Measurements from ENCODE around the gene ATP6V0B. TPM values are rescaled to one million over a fixed set of nuclear protein-coding genes. Genes with fewer than 3 reads are reported as not detected.

ATP6V0B gene
- total RNA-seq, 4 donors from 2014 or later: 135 to 180 (median 169) TPM

DNA sequence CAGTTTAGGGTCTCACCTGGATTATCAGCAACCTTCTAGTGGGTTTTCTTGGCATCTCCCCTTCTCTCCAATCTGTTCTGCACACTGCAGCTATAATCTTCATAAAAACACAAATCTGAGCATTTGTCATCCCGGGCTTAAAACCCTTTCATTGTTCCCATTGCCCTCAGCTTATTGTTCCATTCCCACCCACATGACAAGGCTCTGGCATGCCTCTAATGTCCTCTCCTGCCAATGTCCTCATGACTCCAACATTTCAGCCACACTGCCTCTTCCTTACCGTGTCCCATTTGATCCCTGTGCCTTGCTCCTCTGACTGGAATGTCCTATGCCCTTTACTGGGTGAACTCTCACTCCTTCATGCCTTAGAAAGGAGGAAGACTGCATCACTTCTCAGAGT, 12.4 kb upstream of the ATP6V0B start:
- no peak for DNase-seq (ENCODE audit: low spot score in 2 of 2)
- no peak overlapping the region for H3K4me3 ChIP-seq (ENCODE audit: low read depth, poor library complexity, severe bottlenecking)
- TF ChIP-seq, protein P1, sequence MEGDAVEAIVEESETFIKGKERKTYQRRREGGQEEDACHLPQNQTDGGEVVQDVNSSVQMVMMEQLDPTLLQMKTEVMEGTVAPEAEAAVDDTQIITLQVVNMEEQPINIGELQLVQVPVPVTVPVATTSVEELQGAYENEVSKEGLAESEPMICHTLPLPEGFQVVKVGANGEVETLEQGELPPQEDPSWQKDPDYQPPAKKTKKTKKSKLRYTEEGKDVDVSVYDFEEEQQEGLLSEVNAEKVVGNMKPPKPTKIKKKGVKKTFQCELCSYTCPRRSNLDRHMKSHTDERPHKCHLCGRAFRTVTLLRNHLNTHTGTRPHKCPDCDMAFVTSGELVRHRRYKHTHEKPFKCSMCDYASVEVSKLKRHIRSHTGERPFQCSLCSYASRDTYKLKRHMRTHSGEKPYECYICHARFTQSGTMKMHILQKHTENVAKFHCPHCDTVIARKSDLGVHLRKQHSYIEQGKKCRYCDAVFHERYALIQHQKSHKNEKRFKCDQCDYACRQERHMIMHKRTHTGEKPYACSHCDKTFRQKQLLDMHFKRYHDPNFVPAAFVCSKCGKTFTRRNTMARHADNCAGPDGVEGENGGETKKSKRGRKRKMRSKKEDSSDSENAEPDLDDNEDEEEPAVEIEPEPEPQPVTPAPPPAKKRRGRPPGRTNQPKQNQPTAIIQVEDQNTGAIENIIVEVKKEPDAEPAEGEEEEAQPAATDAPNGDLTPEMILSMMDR (IDR thresholded peaks at IDR 0.05): no peak
- TF ChIP-seq POLR2A (IDR thresholded peaks at IDR 0.05): no peak
- WGBS, 2 donors: 83 to 87% methylated on average over 2 of the region's 2 CpGs
- intact Hi-C loops (cut with DNase I; ENCODE audit: low total_unique reads): no loop called here

DNA sequence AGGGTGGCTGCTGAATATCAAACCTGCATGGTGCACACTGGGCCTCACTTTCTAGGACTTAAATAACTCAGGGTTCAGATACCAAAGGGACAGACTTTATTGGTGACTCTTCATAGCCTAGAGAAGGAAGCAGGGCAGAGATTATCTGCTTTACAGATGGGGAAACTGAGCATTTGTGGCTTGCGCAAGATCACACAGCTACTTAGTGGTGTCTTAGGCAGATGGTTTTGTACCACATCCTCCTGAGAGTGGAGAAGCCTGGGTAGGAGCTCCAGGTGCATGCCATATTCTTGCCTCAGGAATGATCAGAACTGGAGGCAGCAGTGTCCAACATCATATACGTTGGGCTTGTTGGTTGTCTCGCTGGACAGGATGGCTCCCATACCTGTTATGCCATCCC, 11.8 kb upstream of the ATP6V0B start:
- intact Hi-C loops (cut with DNase I; ENCODE audit: low total_unique reads): no loop called here
- no peak for TF ChIP-seq POLR2A (IDR thresholded peaks at IDR 0.05)
- TF ChIP-seq, protein P1 (IDR thresholded peaks at IDR 0.05): no peak
- 88 to 93% methylated on average over 3 of the region's 3 CpGs for WGBS, 2 donors
- DNase-seq (ENCODE audit: low spot score in 2 of 2): no peak
- H3K4me3 ChIP-seq (ENCODE audit: low read depth, poor library complexity, severe bottlenecking): no peak overlapping the region

DNA sequence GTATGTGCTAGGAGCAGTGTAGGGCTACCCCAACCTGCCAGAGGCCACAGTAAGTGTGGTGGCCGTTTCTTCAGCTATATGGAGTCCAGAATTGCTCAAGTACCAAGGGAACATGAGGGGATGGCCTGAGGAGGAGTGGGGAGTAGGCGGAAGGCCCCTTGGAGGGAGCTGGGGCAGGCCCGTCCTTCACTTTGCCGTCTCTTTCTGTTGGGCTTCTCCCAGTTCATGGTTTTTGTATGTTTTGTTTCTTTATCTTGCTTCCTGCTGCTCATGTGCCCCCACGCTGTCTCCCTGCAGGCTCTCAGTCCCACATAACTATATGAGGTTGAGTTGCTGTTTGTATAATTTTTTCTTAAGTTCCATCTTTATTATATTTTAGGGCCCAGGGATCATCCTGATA, 10.9 kb upstream of the ATP6V0B start:
- intact Hi-C loops (cut with DNase I; ENCODE audit: low total_unique reads): no loop called here
- DNase-seq (ENCODE audit: low spot score in 2 of 2): no peak

DNA sequence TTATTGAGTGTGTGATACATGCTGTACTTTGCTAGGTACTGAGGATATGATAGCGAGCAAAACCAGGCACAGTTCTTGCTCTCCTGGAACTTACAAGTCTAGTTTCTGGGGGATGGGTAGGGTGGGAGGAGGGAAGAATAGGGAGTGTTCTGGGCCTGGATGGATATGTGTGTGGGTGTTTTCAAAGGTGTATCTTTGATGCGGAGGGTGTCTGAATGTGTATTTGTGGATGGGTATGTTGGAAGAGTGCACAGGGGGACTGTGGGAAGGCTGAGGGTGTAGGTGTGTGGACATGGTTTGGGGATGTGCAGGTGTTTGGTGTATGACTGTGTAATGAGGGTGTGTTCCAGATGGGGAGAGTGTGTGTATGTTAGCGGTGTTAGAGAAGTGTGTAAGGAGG, 9.4 kb upstream of the ATP6V0B start:
- 93 to 94% methylated on average over 2 to 3 of the region's 3 CpGs for WGBS, 2 donors
- TF ChIP-seq, protein P1 (IDR thresholded peaks at IDR 0.05): no peak
- no peak for TF ChIP-seq POLR2A (IDR thresholded peaks at IDR 0.05)
- intact Hi-C loops (cut with DNase I; ENCODE audit: low total_unique reads): no loop called here
- DNase-seq (ENCODE audit: low spot score in 2 of 2): no peak
- H3K4me3 ChIP-seq (ENCODE audit: low read depth, poor library complexity, severe bottlenecking): no peak overlapping the region

More for the DNA sequence above, 10.9 kb upstream of the ATP6V0B start:
- WGBS, 2 donors: 89 to 91% methylated on average over 5 of the region's 5 CpGs
- no peak overlapping the region for H3K4me3 ChIP-seq (ENCODE audit: low read depth, poor library complexity, severe bottlenecking)
- TF ChIP-seq, protein P1 (IDR thresholded peaks at IDR 0.05): no peak
- no peak for TF ChIP-seq POLR2A (IDR thresholded peaks at IDR 0.05)

DNA sequence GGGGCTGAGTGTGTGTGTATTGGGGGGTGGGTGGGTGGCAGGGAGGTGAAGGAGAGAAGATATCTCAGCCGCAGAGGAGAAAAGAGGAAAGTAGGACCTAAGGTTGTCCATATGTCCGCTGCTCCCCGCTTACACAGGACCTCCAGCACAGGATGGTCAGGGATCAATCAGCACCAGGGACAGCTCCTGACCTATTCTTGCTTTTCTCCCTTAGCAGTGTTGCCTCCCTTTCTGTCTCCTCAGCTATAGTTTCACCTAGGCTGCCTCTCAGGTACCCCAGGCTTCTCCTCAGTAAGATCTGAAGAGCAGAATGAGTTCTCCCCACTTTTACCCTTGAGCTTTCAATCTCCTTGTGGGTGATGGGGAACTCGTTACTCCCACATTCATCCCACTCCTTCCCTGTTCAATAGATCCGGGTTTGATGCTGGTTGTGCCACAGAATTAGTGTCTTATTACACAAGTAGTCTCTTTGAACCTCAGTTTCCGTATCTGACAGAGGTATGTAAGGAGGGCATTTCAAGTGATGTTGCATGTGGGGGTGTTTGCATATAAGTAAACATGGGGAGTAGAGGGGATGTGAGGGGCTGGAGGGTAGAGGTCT, 6.3 kb upstream of the ATP6V0B start:
- H3K4me3 ChIP-seq (ENCODE audit: low read depth, poor library complexity, severe bottlenecking): no peak overlapping the region
- no peak for DNase-seq (ENCODE audit: low spot score in 2 of 2)
- TF ChIP-seq, protein P1 (IDR thresholded peaks at IDR 0.05): no peak
- TF ChIP-seq POLR2A (IDR thresholded peaks at IDR 0.05): no peak
- intact Hi-C loops (cut with DNase I; ENCODE audit: low total_unique reads): no loop called here
- WGBS, 2 donors: 86 to 89% methylated on average over 6 of the region's 6 CpGs

DNA sequence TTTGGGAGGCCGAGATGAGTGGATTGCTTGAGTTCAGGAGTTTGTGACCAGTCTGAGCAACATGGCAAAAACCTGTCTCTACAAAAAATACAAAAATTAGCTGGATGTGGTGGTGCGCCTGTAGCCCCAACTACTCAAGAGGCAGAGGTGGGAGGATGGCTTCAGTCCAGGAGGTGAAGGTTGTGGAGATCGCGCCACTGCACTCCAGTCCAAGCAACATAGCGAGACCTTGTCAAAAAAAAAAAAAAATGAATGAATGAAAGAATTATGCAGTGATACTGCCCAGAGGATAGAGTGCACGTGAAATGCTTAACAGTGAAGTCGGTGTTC, 5.4 kb upstream of the ATP6V0B start:
- no peak overlapping the region for H3K4me3 ChIP-seq (ENCODE audit: low read depth, poor library complexity, severe bottlenecking)
- 64 to 65% methylated on average over 7 of the region's 7 CpGs for WGBS, 2 donors

More for the DNA sequence above, 5.4 kb upstream of the ATP6V0B start:
- no peak for TF ChIP-seq POLR2A (IDR thresholded peaks at IDR 0.05)
- TF ChIP-seq, protein P1 (IDR thresholded peaks at IDR 0.05): no peak
- intact Hi-C loops (cut with DNase I; ENCODE audit: low total_unique reads): no loop called here
- no peak for DNase-seq (ENCODE audit: low spot score in 2 of 2)

Measured in lower leg skin (tissue), 4 donors.